ENCODE data around the gene TSNAX. TPM values are rescaled to one million over a fixed set of nuclear protein-coding genes. Genes with fewer than 3 reads are reported as not detected.

The TSNAX gene
- total RNA-seq, 1 donor from 2014 or later = 60.7 TPM

Other genes starting within 250 kb of the TSNAX start
- 48.9 TPM for gene EXOC8, start 190.8 kb upstream of the TSNAX start, total RNA-seq
- 14.3 TPM for gene SPRTN, start 190.4 kb upstream of the TSNAX start, total RNA-seq
- 91.3 TPM for gene EGLN1, start 106.4 kb upstream of the TSNAX start, total RNA-seq
- gene DISC1, start 98.1 kb downstream of the TSNAX start, total RNA-seq = 5.3 TPM